Measurements from ENCODE around the gene SGTB.

Gene SGTB

GRCh38 chr5:65674749-65675148 lies 47.2 kb downstream of the SGTB start:
- TF ChIP-seq CTCF (IDR thresholded peaks at IDR 0.05; ENCODE audit: insufficient read depth, low read length, poor library complexity, severe bottlenecking), result no peak
- H3K27me3 ChIP-seq (replicated peaks; ENCODE audit: control insufficient read depth, insufficient read depth, low read length), result no peaks in the 10 kb centered on the region
- H3K36me3 ChIP-seq (ENCODE audit: control insufficient read depth, insufficient read depth, low read length), result no peaks in the 10 kb centered on the region; the same call in none of the 2 replicates
- H3K4me3 ChIP-seq (replicated peaks; ENCODE audit: low read depth, low read length), result no peak overlapping the region
- DNase-seq (ENCODE audit: extremely low read depth, insufficient read length), result no peak

GRCh38 chr5:65672796-65673195 lies 49.1 kb downstream of the SGTB start:
- H3K36me3 ChIP-seq (ENCODE audit: control insufficient read depth, insufficient read depth, low read length), result no peaks in the 10 kb centered on the region; the same call in none of the 2 replicates
- no peaks in the 10 kb centered on the region for H3K27me3 ChIP-seq (replicated peaks; ENCODE audit: control insufficient read depth, insufficient read depth, low read length)
- no peak for DNase-seq (ENCODE audit: extremely low read depth, insufficient read length)
- H3K4me3 ChIP-seq (replicated peaks; ENCODE audit: low read depth, low read length), result no peak overlapping the region
- TF ChIP-seq CTCF (IDR thresholded peaks at IDR 0.05; ENCODE audit: insufficient read depth, low read length, poor library complexity, severe bottlenecking), result no peak

GRCh38 chr5:65668696-65669095 lies 53.2 kb downstream of the SGTB start:
- no peak for TF ChIP-seq CTCF (IDR thresholded peaks at IDR 0.05; ENCODE audit: insufficient read depth, low read length, poor library complexity, severe bottlenecking)
- no peak overlapping the region for H3K4me3 ChIP-seq (replicated peaks; ENCODE audit: low read depth, low read length)
- DNase-seq (ENCODE audit: extremely low read depth, insufficient read length), result no peak
- H3K27me3 ChIP-seq (replicated peaks; ENCODE audit: control insufficient read depth, insufficient read depth, low read length), result no peaks in the 10 kb centered on the region
- no peaks in the 10 kb centered on the region; the same call in 1 of the 2 replicates for H3K36me3 ChIP-seq (ENCODE audit: control insufficient read depth, insufficient read depth, low read length)

- H3K36me3 ChIP-seq (ENCODE audit: control insufficient read depth, insufficient read depth, low read length), result no peaks in the 10 kb centered on the region; the same call in 1 of the 2 replicates
- no peak overlapping the region for H3K4me3 ChIP-seq (replicated peaks; ENCODE audit: low read depth, low read length)
- H3K27me3 ChIP-seq (replicated peaks; ENCODE audit: control insufficient read depth, insufficient read depth, low read length), result no peaks in the 10 kb centered on the region
- TF ChIP-seq CTCF (IDR thresholded peaks at IDR 0.05; ENCODE audit: insufficient read depth, low read length, poor library complexity, severe bottlenecking), result no peak
- DNase-seq (ENCODE audit: extremely low read depth, insufficient read length), result no peak
Measured at GRCh38 chr5:65663804-65664521, 57.9 kb downstream of the SGTB start.

GRCh38 chr5:65654713-65655112 lies 67.2 kb downstream of the SGTB start:
- Histone ChIP-seq H3K36me3 (ENCODE audit: control insufficient read depth, insufficient read depth, low read length) (peaks cover 2% of the 10 kb centered on the region), H3K4me3 (replicated peaks; ENCODE audit: low read depth, low read length) (no peak overlapping the region), H3K27me3 (replicated peaks; ENCODE audit: control insufficient read depth, insufficient read depth, low read length) (no peaks in the 10 kb centered on the region)
- no peak for TF ChIP-seq CTCF (IDR thresholded peaks at IDR 0.05; ENCODE audit: insufficient read depth, low read length, poor library complexity, severe bottlenecking)
- DNase-seq (ENCODE audit: extremely low read depth, insufficient read length), result no peak
